ENCODE results near the gene DNAJC7. TPM values are rescaled to one million over a fixed set of nuclear protein-coding genes. Genes with fewer than 3 reads are reported as not detected.

DNAJC7 gene
- total RNA-seq, 1 experiment from 2014 or later: 94.6 TPM

DNA sequence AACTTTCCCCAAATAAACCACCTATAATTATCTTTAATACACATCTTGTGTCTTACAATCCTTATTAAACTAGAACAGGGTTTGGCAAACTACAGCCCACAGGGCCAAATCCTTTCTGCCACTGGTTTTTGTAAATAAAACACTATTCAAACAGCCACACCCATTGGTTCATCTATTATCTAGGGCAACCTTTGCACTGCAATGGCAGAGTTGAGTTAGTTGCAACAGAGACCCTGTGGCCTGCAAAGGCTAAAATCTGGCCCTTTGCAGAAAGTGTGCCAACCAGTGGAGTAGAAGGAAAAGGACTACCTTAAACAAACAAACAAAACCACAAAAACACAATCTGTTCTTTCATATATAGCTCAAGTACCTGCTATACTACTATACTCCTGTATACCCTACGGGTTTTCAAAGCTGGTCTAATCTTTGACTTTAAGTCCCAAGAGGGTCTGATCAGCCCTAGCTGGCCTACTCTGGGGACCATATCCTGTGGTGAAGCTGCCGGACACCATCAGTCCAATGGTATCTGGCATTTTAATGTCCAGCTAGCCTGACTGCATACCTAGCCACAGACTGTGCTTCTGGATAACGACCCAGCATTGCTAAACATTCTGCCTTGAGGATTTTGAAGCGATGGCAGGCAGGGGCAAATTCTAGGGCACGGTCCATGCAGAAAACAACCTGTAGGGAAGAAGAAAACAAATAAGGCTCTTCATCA lies 27.4 kb downstream of the DNAJC7 start:
- intact Hi-C loops (cut with micrococcal nuclease; ENCODE audit: unreplicated experiment): no loop called here
- CTCF ChIA-PET: no interaction called here
- Histone ChIP-seq H3K4me3 (ENCODE audit: low read depth, low read length, poor library complexity, severe bottlenecking) (no peak overlapping the region), H3K36me3 (ENCODE audit: insufficient read depth, low read length, poor library complexity, severe bottlenecking) (peaks cover 55% of the 10 kb centered on the region), H3K27ac (ENCODE audit: low read depth, low read length, poor library complexity, severe bottlenecking) (no peak overlapping the region), H3K4me1 (ENCODE audit: insufficient read depth, low read length, poor library complexity, severe bottlenecking) (no peaks in the 10 kb centered on the region), H3K9me3 (ENCODE audit: low read depth, low read length, poor library complexity, severe bottlenecking) (no peaks in the 10 kb centered on the region), H3K27me3 (replicated peaks; ENCODE audit: insufficient read depth, low read depth, low read length, poor library complexity) (no peaks in the 10 kb centered on the region)
- POLR2A ChIA-PET (ENCODE audit: low non-redundant PET): no interaction called here
- no TSS peak for BruUV-seq (replicated peaks)
- TF ChIP-seq, protein P1, sequence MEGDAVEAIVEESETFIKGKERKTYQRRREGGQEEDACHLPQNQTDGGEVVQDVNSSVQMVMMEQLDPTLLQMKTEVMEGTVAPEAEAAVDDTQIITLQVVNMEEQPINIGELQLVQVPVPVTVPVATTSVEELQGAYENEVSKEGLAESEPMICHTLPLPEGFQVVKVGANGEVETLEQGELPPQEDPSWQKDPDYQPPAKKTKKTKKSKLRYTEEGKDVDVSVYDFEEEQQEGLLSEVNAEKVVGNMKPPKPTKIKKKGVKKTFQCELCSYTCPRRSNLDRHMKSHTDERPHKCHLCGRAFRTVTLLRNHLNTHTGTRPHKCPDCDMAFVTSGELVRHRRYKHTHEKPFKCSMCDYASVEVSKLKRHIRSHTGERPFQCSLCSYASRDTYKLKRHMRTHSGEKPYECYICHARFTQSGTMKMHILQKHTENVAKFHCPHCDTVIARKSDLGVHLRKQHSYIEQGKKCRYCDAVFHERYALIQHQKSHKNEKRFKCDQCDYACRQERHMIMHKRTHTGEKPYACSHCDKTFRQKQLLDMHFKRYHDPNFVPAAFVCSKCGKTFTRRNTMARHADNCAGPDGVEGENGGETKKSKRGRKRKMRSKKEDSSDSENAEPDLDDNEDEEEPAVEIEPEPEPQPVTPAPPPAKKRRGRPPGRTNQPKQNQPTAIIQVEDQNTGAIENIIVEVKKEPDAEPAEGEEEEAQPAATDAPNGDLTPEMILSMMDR (conservative IDR thresholded peaks at IDR 0.05; ENCODE audit: low read depth, low read length): no peak
- no peak for TF ChIP-seq EZH2 (IDR thresholded peaks at IDR 0.05; ENCODE audit: borderline replicate concordance, low read depth, low read length, poor library complexity, severe bottlenecking)
- DNase-seq (ENCODE audit: low spot score): no peak

- ChIA-PET CTCF (no interaction called here), POLR2A (ENCODE audit: low non-redundant PET) (no interaction called here)
- Histone ChIP-seq H3K9me3 (ENCODE audit: low read depth, low read length, poor library complexity, severe bottlenecking) (no peaks in the 10 kb centered on the region), H3K4me1 (ENCODE audit: insufficient read depth, low read length, poor library complexity, severe bottlenecking) (no peaks in the 10 kb centered on the region), H3K36me3 (ENCODE audit: insufficient read depth, low read length, poor library complexity, severe bottlenecking) (peaks cover 47% of the 10 kb centered on the region), H3K4me3 (ENCODE audit: low read depth, low read length, poor library complexity, severe bottlenecking) (no peak overlapping the region), H3K27ac (ENCODE audit: low read depth, low read length, poor library complexity, severe bottlenecking) (no peak overlapping the region), H3K27me3 (replicated peaks; ENCODE audit: insufficient read depth, low read depth, low read length, poor library complexity) (no peaks in the 10 kb centered on the region)
- no peak for TF ChIP-seq EZH2 (IDR thresholded peaks at IDR 0.05; ENCODE audit: borderline replicate concordance, low read depth, low read length, poor library complexity, severe bottlenecking)
- TF ChIP-seq, protein P1 (conservative IDR thresholded peaks at IDR 0.05; ENCODE audit: low read depth, low read length): no peak
- intact Hi-C loops (cut with micrococcal nuclease; ENCODE audit: unreplicated experiment): no loop called here
- BruUV-seq (replicated peaks): no TSS peak
- DNase-seq (ENCODE audit: low spot score): no peak
Observed at GRCh38 chr17:41988418-41988817, 28.8 kb downstream of the DNAJC7 start.

GRCh38 chr17:41987642-41988041 lies 29.6 kb downstream of the DNAJC7 start:
- no TSS peak for BruUV-seq (replicated peaks)
- CTCF ChIA-PET: no interaction called here

More at GRCh38 chr17:41987642-41988041, 29.6 kb downstream of the DNAJC7 start:
- no peak for DNase-seq (ENCODE audit: low spot score)
- H3K4me1 ChIP-seq (ENCODE audit: insufficient read depth, low read length, poor library complexity, severe bottlenecking): no peaks in the 10 kb centered on the region
- H3K4me3 ChIP-seq (ENCODE audit: low read depth, low read length, poor library complexity, severe bottlenecking): no peak overlapping the region
- H3K36me3 ChIP-seq (ENCODE audit: insufficient read depth, low read length, poor library complexity, severe bottlenecking): peaks cover 45% of the 10 kb centered on the region
- no peaks in the 10 kb centered on the region for H3K27me3 ChIP-seq (replicated peaks; ENCODE audit: insufficient read depth, low read depth, low read length, poor library complexity)
- TF ChIP-seq, protein P1 (conservative IDR thresholded peaks at IDR 0.05; ENCODE audit: low read depth, low read length): no peak
- no peak for TF ChIP-seq EZH2 (IDR thresholded peaks at IDR 0.05; ENCODE audit: borderline replicate concordance, low read depth, low read length, poor library complexity, severe bottlenecking)
- intact Hi-C loops (cut with micrococcal nuclease; ENCODE audit: unreplicated experiment): no loop called here
- POLR2A ChIA-PET (ENCODE audit: low non-redundant PET): no interaction called here
- H3K27ac ChIP-seq (ENCODE audit: low read depth, low read length, poor library complexity, severe bottlenecking): no peak overlapping the region
- no peaks in the 10 kb centered on the region for H3K9me3 ChIP-seq (ENCODE audit: low read depth, low read length, poor library complexity, severe bottlenecking)

Data from A673 (cell line).